ENCODE results near the gene SFRP5. TPM values are rescaled to one million over a fixed set of nuclear protein-coding genes. Genes with fewer than 3 reads are reported as not detected.

Gene SFRP5
- total and polyA plus RNA-seq, 2 donors from 2014 or later: 0.22 to 0.31 TPM

- no peak overlapping the region for H3K27ac ChIP-seq (ENCODE audit: low read depth in 2 of 2, low read length in 2 of 2)
- H3K4me1 ChIP-seq (ENCODE audit: control insufficient read depth in 2 of 3, insufficient read depth in 2 of 3, low read depth in 1 of 3, low read length in 3 of 3): peaks cover 0 to 2% (median 0%) of the 10 kb centered on the region in 3 donors
- no peak overlapping the region for H3K9ac ChIP-seq (ENCODE audit: low read length in 3 of 3)
- H3K9me3 ChIP-seq (ENCODE audit: control insufficient read depth in 2 of 3, insufficient read depth in 1 of 3, low read length in 3 of 3): no peaks in the 10 kb centered on the region
- peak; percentile 78 for TF ChIP-seq CTCF (IDR thresholded peaks at IDR 0.05; ENCODE audit: borderline replicate concordance, extremely low read depth, insufficient read depth)
- FAIRE-seq: no peak
- H3K27me3 ChIP-seq (ENCODE audit: control insufficient read depth, insufficient read depth, low read length): no peaks in the 10 kb centered on the region
- H3K4me3 ChIP-seq (ENCODE audit: low read length in 3 of 3): no peak overlapping the region
- peak; percentile 47 to 84 (median 73) for DNase-seq
- intact Hi-C loops (cut with DNase I): no loop called here
- no peaks in the 10 kb centered on the region for H3K36me3 ChIP-seq (ENCODE audit: control insufficient read depth in 2 of 3, insufficient read depth in 3 of 3, low read length in 3 of 3)
Observed at GRCh38 chr10:97791824-97792721, 20.3 kb upstream of the SFRP5 start.

GRCh38 chr10:97789770-97790397, 18.1 kb upstream of the SFRP5 start:
- Histone ChIP-seq H3K4me3 (ENCODE audit: low read length in 3 of 3) (no peak overlapping the region), H3K27me3 (ENCODE audit: control insufficient read depth, insufficient read depth, low read length) (no peaks in the 10 kb centered on the region), H3K9me3 (ENCODE audit: control insufficient read depth in 2 of 3, insufficient read depth in 1 of 3, low read length in 3 of 3) (no peaks in the 10 kb centered on the region), H3K4me1 (ENCODE audit: control insufficient read depth in 2 of 3, insufficient read depth in 2 of 3, low read depth in 1 of 3, low read length in 3 of 3) (peaks cover 0 to 2% (median 0%) of the 10 kb centered on the region in 3 donors), H3K9ac (ENCODE audit: low read length in 3 of 3) (no peak overlapping the region), H3K27ac (ENCODE audit: low read depth in 2 of 2, low read length in 2 of 2) (no peak overlapping the region), H3K36me3 (ENCODE audit: control insufficient read depth in 2 of 3, insufficient read depth in 3 of 3, low read length in 3 of 3) (no peaks in the 10 kb centered on the region)
- no peak for DNase-seq
- no peak for FAIRE-seq
- TF ChIP-seq CTCF (IDR thresholded peaks at IDR 0.05; ENCODE audit: borderline replicate concordance, extremely low read depth, insufficient read depth): no peak
- intact Hi-C loops (cut with DNase I): no loop called here

- no peaks in the 10 kb centered on the region for H3K27me3 ChIP-seq (ENCODE audit: control insufficient read depth, insufficient read depth, low read length)
- intact Hi-C loops (cut with DNase I): no loop called here
- DNase-seq: peak; percentile 35 to 75 (median 56)
- peaks cover 0 to 2% (median 0%) of the 10 kb centered on the region in 3 donors for H3K4me1 ChIP-seq (ENCODE audit: control insufficient read depth in 2 of 3, insufficient read depth in 2 of 3, low read depth in 1 of 3, low read length in 3 of 3)
- H3K9me3 ChIP-seq (ENCODE audit: control insufficient read depth in 2 of 3, insufficient read depth in 1 of 3, low read length in 3 of 3): no peaks in the 10 kb centered on the region
- no peak overlapping the region for H3K9ac ChIP-seq (ENCODE audit: low read length in 3 of 3)
- FAIRE-seq: no peak
- no peak overlapping the region for H3K27ac ChIP-seq (ENCODE audit: low read depth in 2 of 2, low read length in 2 of 2)
- no peak for TF ChIP-seq CTCF (IDR thresholded peaks at IDR 0.05; ENCODE audit: borderline replicate concordance, extremely low read depth, insufficient read depth)
- H3K4me3 ChIP-seq (ENCODE audit: low read length in 3 of 3): peak overlapping the region in 1 of 3 donors; percentile 9
- H3K36me3 ChIP-seq (ENCODE audit: control insufficient read depth in 2 of 3, insufficient read depth in 3 of 3, low read length in 3 of 3): no peaks in the 10 kb centered on the region
Observed at GRCh38 chr10:97788552-97789442, 17.0 kb upstream of the SFRP5 start.
